ENCODE data around the gene VLDLR.

DNA sequence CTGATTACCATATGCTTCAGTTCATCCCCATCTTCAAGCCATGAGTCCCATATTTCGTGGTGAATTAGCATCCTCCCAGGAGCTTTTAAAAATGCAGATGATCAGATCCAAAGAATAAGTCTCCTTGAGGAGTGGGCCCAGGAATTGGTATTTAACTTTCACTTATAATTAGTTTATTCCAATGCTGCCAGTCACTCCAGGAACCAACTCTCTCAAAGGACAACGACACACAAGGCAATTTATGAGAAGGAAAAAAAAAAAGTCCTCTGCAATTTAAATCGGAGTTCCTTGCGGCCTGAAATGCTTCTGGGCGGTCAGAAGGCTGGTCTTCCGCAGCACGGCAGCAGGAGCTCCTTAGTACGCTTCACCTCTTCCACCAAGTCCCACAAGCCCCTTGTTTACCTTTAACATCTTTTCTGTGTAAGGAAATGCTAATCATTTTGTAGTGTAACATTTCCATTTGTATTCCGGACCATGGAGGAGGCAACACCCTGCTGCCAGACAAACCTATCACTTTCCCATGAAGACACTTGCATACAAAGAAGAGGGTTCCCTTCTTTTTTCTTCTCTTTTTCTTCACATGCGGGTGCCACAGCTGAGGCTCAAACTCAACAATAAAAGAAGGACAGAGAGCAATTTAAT is 79.4 kb downstream of the VLDLR start:
- TF ChIP-seq, protein P1, sequence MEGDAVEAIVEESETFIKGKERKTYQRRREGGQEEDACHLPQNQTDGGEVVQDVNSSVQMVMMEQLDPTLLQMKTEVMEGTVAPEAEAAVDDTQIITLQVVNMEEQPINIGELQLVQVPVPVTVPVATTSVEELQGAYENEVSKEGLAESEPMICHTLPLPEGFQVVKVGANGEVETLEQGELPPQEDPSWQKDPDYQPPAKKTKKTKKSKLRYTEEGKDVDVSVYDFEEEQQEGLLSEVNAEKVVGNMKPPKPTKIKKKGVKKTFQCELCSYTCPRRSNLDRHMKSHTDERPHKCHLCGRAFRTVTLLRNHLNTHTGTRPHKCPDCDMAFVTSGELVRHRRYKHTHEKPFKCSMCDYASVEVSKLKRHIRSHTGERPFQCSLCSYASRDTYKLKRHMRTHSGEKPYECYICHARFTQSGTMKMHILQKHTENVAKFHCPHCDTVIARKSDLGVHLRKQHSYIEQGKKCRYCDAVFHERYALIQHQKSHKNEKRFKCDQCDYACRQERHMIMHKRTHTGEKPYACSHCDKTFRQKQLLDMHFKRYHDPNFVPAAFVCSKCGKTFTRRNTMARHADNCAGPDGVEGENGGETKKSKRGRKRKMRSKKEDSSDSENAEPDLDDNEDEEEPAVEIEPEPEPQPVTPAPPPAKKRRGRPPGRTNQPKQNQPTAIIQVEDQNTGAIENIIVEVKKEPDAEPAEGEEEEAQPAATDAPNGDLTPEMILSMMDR (IDR thresholded peaks at IDR 0.05; ENCODE audit: insufficient read depth, low read length, poor library complexity, severe bottlenecking): no peak
- TF ChIP-seq EZH2phosphoT487 (conservative IDR thresholded peaks at IDR 0.05; ENCODE audit: low read length): no peak

All from SU-DHL-6 (cell line).